Type B pancreatic cell (in vitro differentiated cells): ENCODE measurements around the gene BNC2. TPM values are rescaled to one million over a fixed set of nuclear protein-coding genes. Genes with fewer than 3 reads are reported as not detected.

Experiments
- DNase-seq: peaks from one replicate; pipeline ENCODE4 v3.0.0; 2021; ENCODE audit warnings: mixed read lengths; ENCODE audit not compliant: unreplicated experiment; ENCODE audit errors: extremely low spot score
- H3K27ac Mint-ChIP-seq: 2 replicates; pipeline ENCODE4 v1.8.0; 2021; ENCODE audit warnings: mild to moderate bottlenecking, mixed read lengths
- H3K27me3 Mint-ChIP-seq: 2 replicates; pipeline ENCODE4 v1.8.0; 2021; ENCODE audit warnings: mixed read lengths
- H3K36me3 Mint-ChIP-seq: 2 replicates; pipeline ENCODE4 v1.8.0; 2021; ENCODE audit warnings: mixed read lengths
- H3K4me1 Mint-ChIP-seq: one replicate; pipeline ENCODE4 v1.8.0; 2021; ENCODE audit warnings: mixed read lengths; ENCODE audit not compliant: unreplicated experiment
- H3K4me3 Mint-ChIP-seq: 2 replicates; pipeline ENCODE4 v1.8.0; 2021; ENCODE audit warnings: mild to moderate bottlenecking, mixed read lengths
- H3K9me3 Mint-ChIP-seq: 2 replicates; pipeline ENCODE4 v1.8.0; 2021; ENCODE audit warnings: mixed read lengths
- CTCF ChIP-seq: fragments of 200-600 bp; sonication (generic); conservative IDR thresholded peaks from 2 replicates; pipeline ENCODE4 v1.5.0; 2021; ENCODE audit warnings: antibody characterized with exemption, mild to moderate bottlenecking
- total RNA-seq: library from RNA; stranded (reverse); gene quantifications from 2 replicates; pipeline ENCODE4 v1.2.1, GENCODE V29; 2021; ENCODE audit warnings: low replicate concordance

Gene BNC2
- total RNA-seq, 1 donor from 2014 or later = 80.9 TPM

GRCh38 chr9:16821344-16821743, 49.1 kb downstream of the BNC2 start:
- no peaks in the 10 kb centered on the region for H3K27me3 Mint-ChIP-seq
- no peak overlapping the region for H3K4me3 Mint-ChIP-seq
- H3K9me3 Mint-ChIP-seq = no peaks in the 10 kb centered on the region
- no peak overlapping the region for H3K27ac Mint-ChIP-seq
- TF ChIP-seq CTCF = no peak
- H3K4me1 Mint-ChIP-seq = peaks cover 41% of the 10 kb centered on the region
- no peak for DNase-seq
- H3K36me3 Mint-ChIP-seq = peaks cover 8% of the 10 kb centered on the region

GRCh38 chr9:16817514-16817913, 53.0 kb downstream of the BNC2 start:
- no peak for DNase-seq
- Mint-ChIP-seq H3K36me3 (peaks cover 8% of the 10 kb centered on the region), H3K4me1 (peaks cover 22% of the 10 kb centered on the region), H3K27ac (no peak overlapping the region), H3K4me3 (no peak overlapping the region), H3K9me3 (no peaks in the 10 kb centered on the region), H3K27me3 (no peaks in the 10 kb centered on the region)
- TF ChIP-seq CTCF = no peak

GRCh38 chr9:16817002-16817401, 53.5 kb downstream of the BNC2 start:
- no peaks in the 10 kb centered on the region for H3K9me3 Mint-ChIP-seq
- no peaks in the 10 kb centered on the region for H3K27me3 Mint-ChIP-seq
- no peak overlapping the region for H3K27ac Mint-ChIP-seq
- H3K36me3 Mint-ChIP-seq = peaks cover 8% of the 10 kb centered on the region
- no peak overlapping the region for H3K4me3 Mint-ChIP-seq
- no peak for TF ChIP-seq CTCF
- H3K4me1 Mint-ChIP-seq = peaks cover 18% of the 10 kb centered on the region
- no peak for DNase-seq

- Mint-ChIP-seq H3K36me3 (peaks cover 12% of the 10 kb centered on the region), H3K9me3 (no peaks in the 10 kb centered on the region), H3K27me3 (no peaks in the 10 kb centered on the region), H3K27ac (no peak overlapping the region), H3K4me1 (peaks cover 22% of the 10 kb centered on the region), H3K4me3 (no peak overlapping the region)
- DNase-seq = no peak
- no peak for TF ChIP-seq CTCF
Observed at GRCh38 chr9:16816011-16816410, 54.5 kb downstream of the BNC2 start.

- no peaks in the 10 kb centered on the region for H3K9me3 Mint-ChIP-seq
- peaks cover 12% of the 10 kb centered on the region for H3K36me3 Mint-ChIP-seq
- DNase-seq = no peak
- H3K4me1 Mint-ChIP-seq = peaks cover 27% of the 10 kb centered on the region
- TF ChIP-seq CTCF = no peak
- no peak overlapping the region for H3K4me3 Mint-ChIP-seq
- H3K27me3 Mint-ChIP-seq = no peaks in the 10 kb centered on the region
- no peak overlapping the region for H3K27ac Mint-ChIP-seq
Observed at GRCh38 chr9:16815079-16815478, 55.4 kb downstream of the BNC2 start.

GRCh38 chr9:16813838-16814237, 56.6 kb downstream of the BNC2 start:
- Mint-ChIP-seq H3K9me3 (no peaks in the 10 kb centered on the region), H3K27ac (no peak overlapping the region), H3K36me3 (peaks cover 10% of the 10 kb centered on the region), H3K4me3 (no peak overlapping the region), H3K27me3 (no peaks in the 10 kb centered on the region), H3K4me1 (peaks cover 33% of the 10 kb centered on the region)
- TF ChIP-seq CTCF = no peak
- DNase-seq = no peak
